Cardiac muscle cell (in vitro differentiated cells and primary cell): Measurements from ENCODE around the gene PARP1. TPM values are rescaled to one million over a fixed set of nuclear protein-coding genes. Genes with fewer than 3 reads are reported as not detected.

Experiments used
- DNase-seq, 2 donors: peaks; one replicate each; pipeline versions ENCODE4 v3.0.0 to v3.0.0-alpha.2; 2010 to 2017; ENCODE audit warnings: low read depth in 1 of 2, low spot score in 1 of 2
- H3K27ac ChIP-seq: fragments of 200-600 bp; sonication (generic); 2 replicates; pipeline ENCODE4 v1.5.1; 2016
- H3K27me3 ChIP-seq: fragments of 200-600 bp; sonication (generic); 2 replicates; pipeline ENCODE4 v1.6.0; 2016; ENCODE audit warnings: control low read depth
- H3K36me3 ChIP-seq: fragments of 200-600 bp; sonication (generic); 2 replicates; pipeline ENCODE4 v1.5.1; 2016; ENCODE audit warnings: control low read depth
- H3K4me1 ChIP-seq: fragments of 200-600 bp; sonication (generic); 2 replicates; pipeline ENCODE4 v1.8.1; 2017; ENCODE audit warnings: low read depth, mild to moderate bottlenecking, mixed run types
- H3K4me3 ChIP-seq: fragments of 200-600 bp; sonication (generic); 2 replicates; pipeline ENCODE4 v1.5.1; 2016; ENCODE audit warnings: mild to moderate bottlenecking
- H3K9me3 ChIP-seq: fragments of 200-600 bp; sonication (generic); 2 replicates; pipeline ENCODE4 v1.5.1; 2017; ENCODE audit warnings: low read depth, mild to moderate bottlenecking, control low read depth
- polyA plus RNA-seq: library from polyadenylated mRNA; unstranded; fragments of >200 nt; fragmentation: Nextera tagmentation; extraction: Ambion mirVana; gene quantifications from 2 replicates; pipeline ENCODE4 v1.2.1, GENCODE V29; 2016
- total RNA-seq: library from RNA; depleted of rRNA; stranded (reverse); fragments of >200 nt; gene quantifications from 2 replicates; pipeline ENCODE4 v1.2.3, GENCODE V29; 2016
- TF ChIP-seq, protein P1 (sequence below): IDR thresholded peaks from 2 replicates; pipeline ENCODE4 v1.5.1; 2012; ENCODE audit warnings: low read depth, mild to moderate bottlenecking, low read length

The PARP1 gene
- total and polyA plus RNA-seq, 2 experiments from 2014 or later, result 192 to 373 TPM

DNA sequence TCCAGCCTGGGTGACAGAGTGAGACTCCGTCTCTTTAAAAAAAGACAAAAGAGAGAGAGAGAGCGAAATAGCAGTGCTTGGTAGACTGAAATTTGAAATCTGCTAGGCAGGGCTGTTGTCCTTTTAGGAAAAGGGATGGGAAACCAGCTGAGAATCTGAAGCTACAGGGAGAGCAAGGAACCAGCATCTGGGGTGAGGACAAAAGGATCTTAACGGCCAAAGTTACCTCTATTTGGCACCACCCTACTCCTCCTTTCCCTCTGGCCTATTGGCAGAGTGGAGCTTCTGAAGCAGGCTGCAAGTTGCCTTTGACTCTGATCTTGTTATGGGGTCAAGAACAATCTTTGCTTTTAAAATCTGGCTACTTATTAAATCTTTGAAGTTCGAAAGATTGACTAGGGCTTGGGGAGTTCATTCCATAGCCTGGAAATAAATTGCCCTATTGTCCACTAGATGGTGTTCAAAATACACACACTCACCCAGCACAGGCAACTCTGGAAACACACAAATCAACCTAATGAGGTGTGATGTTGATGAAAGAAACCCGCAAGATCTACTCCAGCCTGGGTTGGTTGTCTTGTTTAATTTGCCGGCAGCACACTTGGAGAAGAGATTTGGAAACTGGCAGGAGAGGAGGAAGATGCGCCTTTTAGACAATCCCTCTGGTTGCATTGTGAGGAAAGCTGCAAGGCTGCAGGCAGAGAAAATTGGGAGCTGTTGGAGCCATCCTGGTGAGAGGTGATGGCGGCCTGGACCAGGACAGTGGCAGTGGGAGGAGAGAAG lies 16.5 kb upstream of the PARP1 start:
- H3K4me3 ChIP-seq, result no peak overlapping the region
- H3K9me3 ChIP-seq, result no peaks in the 10 kb centered on the region
- TF ChIP-seq, protein P1, sequence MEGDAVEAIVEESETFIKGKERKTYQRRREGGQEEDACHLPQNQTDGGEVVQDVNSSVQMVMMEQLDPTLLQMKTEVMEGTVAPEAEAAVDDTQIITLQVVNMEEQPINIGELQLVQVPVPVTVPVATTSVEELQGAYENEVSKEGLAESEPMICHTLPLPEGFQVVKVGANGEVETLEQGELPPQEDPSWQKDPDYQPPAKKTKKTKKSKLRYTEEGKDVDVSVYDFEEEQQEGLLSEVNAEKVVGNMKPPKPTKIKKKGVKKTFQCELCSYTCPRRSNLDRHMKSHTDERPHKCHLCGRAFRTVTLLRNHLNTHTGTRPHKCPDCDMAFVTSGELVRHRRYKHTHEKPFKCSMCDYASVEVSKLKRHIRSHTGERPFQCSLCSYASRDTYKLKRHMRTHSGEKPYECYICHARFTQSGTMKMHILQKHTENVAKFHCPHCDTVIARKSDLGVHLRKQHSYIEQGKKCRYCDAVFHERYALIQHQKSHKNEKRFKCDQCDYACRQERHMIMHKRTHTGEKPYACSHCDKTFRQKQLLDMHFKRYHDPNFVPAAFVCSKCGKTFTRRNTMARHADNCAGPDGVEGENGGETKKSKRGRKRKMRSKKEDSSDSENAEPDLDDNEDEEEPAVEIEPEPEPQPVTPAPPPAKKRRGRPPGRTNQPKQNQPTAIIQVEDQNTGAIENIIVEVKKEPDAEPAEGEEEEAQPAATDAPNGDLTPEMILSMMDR, result peak; percentile 71
- no peak overlapping the region for H3K27ac ChIP-seq
- DNase-seq, result peak; percentile 60 to 72
- H3K27me3 ChIP-seq, result no peaks in the 10 kb centered on the region
- H3K4me1 ChIP-seq, result peaks cover 4% of the 10 kb centered on the region
- no peaks in the 10 kb centered on the region for H3K36me3 ChIP-seq

DNA sequence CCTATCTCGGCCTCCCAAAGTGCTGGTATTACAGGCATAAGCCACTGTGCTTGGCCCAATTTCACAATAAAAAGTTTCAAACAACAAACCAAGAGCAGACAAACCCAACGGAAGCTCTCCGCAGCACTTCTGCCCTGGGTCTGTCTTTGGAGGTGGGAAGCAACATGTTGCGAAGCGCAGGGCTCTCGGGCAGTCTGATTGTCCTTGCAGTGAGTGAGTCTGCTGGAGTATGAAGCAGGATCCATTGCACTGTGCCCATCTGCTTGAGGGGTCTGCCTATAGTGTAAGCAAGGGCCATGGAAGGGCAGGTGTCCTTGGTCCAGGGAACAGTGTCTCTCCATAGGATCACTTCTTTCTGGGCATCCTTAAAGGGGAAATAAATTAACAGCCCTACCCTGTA lies 14.6 kb upstream of the PARP1 start:
- H3K4me3 ChIP-seq, result no peak overlapping the region
- H3K9me3 ChIP-seq, result no peaks in the 10 kb centered on the region
- H3K4me1 ChIP-seq, result no peaks in the 10 kb centered on the region
- TF ChIP-seq, protein P1, result no peak
- no peaks in the 10 kb centered on the region for H3K27me3 ChIP-seq
- H3K27ac ChIP-seq, result no peak overlapping the region
- DNase-seq, result no peak
- no peaks in the 10 kb centered on the region for H3K36me3 ChIP-seq

DNA sequence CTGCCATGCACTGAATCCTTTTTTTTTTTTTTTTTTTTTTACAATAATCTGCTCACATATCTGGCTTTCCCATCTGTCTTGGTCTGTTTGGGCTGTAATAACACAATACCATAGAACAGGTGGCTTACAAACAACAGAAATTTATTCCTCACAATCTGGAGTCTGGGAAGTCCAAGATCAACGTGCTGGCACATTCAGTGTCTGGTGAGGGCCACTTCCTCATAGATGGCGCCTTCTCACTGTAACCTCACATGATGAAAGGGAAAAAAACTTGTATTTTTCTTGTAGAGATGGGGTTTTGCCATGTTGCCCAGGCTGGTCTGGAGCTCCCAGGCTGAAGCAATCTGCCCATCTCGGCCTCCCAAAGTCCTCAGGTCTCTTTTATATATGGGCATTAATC lies 13.0 kb upstream of the PARP1 start:
- no peak overlapping the region for H3K27ac ChIP-seq
- no peaks in the 10 kb centered on the region for H3K4me1 ChIP-seq
- no peak for DNase-seq
- H3K36me3 ChIP-seq, result no peaks in the 10 kb centered on the region
- H3K27me3 ChIP-seq, result no peaks in the 10 kb centered on the region
- no peaks in the 10 kb centered on the region for H3K9me3 ChIP-seq
- no peak overlapping the region for H3K4me3 ChIP-seq
- TF ChIP-seq, protein P1, result no peak

DNA sequence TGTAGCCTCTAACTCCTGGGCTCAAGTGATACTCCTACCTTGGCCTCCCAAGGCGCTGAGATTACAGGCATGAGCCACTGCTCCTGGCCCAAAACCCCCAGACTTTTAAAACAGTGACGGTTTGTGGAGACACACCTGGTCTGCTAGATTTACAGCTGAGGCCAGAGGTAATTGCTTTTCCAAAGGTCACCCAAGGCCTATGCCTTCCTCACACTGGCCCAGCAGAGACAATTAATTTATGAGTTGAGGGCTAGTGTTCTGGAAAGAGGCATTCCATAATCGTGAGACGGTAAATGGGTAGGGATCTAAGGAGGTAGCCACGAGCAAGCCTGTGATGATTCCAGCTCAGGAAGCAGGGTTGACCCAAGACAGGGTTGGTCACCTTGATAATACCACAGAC lies 12.4 kb upstream of the PARP1 start:
- H3K4me3 ChIP-seq, result no peak overlapping the region

DNA sequence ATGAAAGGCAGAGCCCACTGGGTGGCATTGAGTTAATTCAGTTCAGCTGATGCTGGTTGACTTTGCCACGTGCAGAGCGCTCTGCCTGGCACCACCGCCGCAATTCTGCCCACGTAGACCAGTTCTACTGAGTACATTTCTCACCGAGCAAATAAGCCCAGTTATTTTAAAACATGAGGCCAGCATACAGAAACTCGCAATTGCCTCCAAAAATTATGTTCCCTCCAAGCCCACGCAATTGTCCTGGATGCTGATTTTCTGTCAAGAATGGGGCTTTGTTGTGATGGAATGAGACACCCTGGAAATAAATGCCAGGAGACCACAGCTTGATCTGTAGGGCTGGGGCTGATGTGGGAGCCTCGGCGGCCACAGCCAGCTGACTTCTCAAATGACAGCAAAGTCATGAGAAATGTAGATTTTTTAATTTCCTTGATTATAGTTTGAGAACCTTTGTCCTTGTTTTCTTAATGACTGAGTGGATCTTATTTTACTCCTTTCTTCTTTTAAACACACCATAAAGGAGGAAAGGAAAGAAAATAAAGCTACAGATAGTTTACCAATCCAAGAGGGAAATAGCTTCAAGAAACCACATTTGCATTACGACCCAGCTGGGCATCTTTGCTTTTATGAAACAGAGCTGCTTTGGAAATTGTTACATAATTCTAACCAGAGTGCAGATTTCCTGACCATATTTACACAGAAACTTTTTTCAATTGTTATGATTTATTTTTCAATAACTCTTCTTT lies 11.6 kb upstream of the PARP1 start:
- TF ChIP-seq, protein P1, result no peak
- Histone ChIP-seq H3K4me3 (no peak overlapping the region), H3K27ac (no peak overlapping the region), H3K4me1 (no peaks in the 10 kb centered on the region), H3K27me3 (no peaks in the 10 kb centered on the region), H3K9me3 (no peaks in the 10 kb centered on the region), H3K36me3 (no peaks in the 10 kb centered on the region)
- no peak for DNase-seq

More for the DNA sequence above, 12.4 kb upstream of the PARP1 start:
- Histone ChIP-seq H3K9me3 (no peaks in the 10 kb centered on the region), H3K36me3 (no peaks in the 10 kb centered on the region), H3K4me1 (no peaks in the 10 kb centered on the region), H3K27me3 (no peaks in the 10 kb centered on the region), H3K27ac (no peak overlapping the region)
- TF ChIP-seq, protein P1, result no peak
- no peak for DNase-seq
